Calu3 (cell line): ENCODE measurements around the gene CHST1. TPM values are rescaled to one million over a fixed set of nuclear protein-coding genes. Genes with fewer than 3 reads are reported as not detected.

ENCODE experiments used
- BruUV-seq: library from RNA; stranded (reverse); fragments of 400-500 nt; replicated peaks from 2 replicates; lab custom pipeline; 2021; lab: Mats Ljungman, UMichigan
- CTCF ChIA-PET: fragments of 300-600 bp; sonication (Branson Sonifier 250); formaldehyde crosslinking; loops from one replicate; lab custom pipeline; 2022; ENCODE audit warnings: antibody characterized with exemption; lab: Charles Lee
- DNase-seq: peaks from one replicate; pipeline ENCODE4 v3.0.0; 2022
- H3K27ac Mint-ChIP-seq: one replicate; pipeline ENCODE4 v1.8.0; 2022; ENCODE audit warnings: mixed read lengths; ENCODE audit not compliant: unreplicated experiment
- H3K27me3 Mint-ChIP-seq: one replicate; pipeline ENCODE4 v1.8.0; 2022; ENCODE audit warnings: mixed read lengths; ENCODE audit not compliant: unreplicated experiment
- H3K36me3 Mint-ChIP-seq: one replicate; pipeline ENCODE4 v1.8.0; 2022; ENCODE audit warnings: mild to moderate bottlenecking, moderate library complexity, mixed read lengths; ENCODE audit not compliant: insufficient read depth, unreplicated experiment
- H3K4me1 Mint-ChIP-seq: one replicate; pipeline ENCODE4 v1.8.0; 2022; ENCODE audit warnings: mild to moderate bottlenecking, low read depth, mixed read lengths; ENCODE audit not compliant: unreplicated experiment
- H3K4me3 Mint-ChIP-seq: one replicate; pipeline ENCODE4 v1.8.0; 2022; ENCODE audit warnings: mild to moderate bottlenecking, low read depth, moderate library complexity, mixed read lengths; ENCODE audit not compliant: unreplicated experiment
- H3K9me3 Mint-ChIP-seq: one replicate; pipeline ENCODE4 v1.8.0; 2022; ENCODE audit warnings: low read depth, mixed read lengths; ENCODE audit not compliant: unreplicated experiment
- CTCF ChIP-seq: fragments of 200-600 bp; IDR thresholded peaks from one replicate; pipeline ENCODE4 v1.8.0; 2022; ENCODE audit warnings: antibody characterized with exemption; ENCODE audit not compliant: unreplicated experiment
- intact Hi-C: fragments of 100-400 bp; cut with micrococcal nuclease; formaldehyde crosslinking; loops from one replicate; pipeline ENCODE4 v1.10.0; 2022; ENCODE audit not compliant: unreplicated experiment
- microRNA-seq: library from miRNA; unstranded; fragments of <30 nt; microRNA quantifications from one replicate; pipeline ENCODE4 v1.2.0, GENCODE V29; 2022
- total RNA-seq: library from RNA; stranded (reverse); gene quantifications from 2 replicates; pipeline ENCODE4 v1.2.3, GENCODE V29; 2022

The CHST1 gene
- total RNA-seq, 1 experiment from 2014 or later, result not detected

- no peaks in the 10 kb centered on the region for H3K4me1 Mint-ChIP-seq
- H3K9me3 Mint-ChIP-seq, result no peaks in the 10 kb centered on the region
- BruUV-seq, result no TSS peak
- DNase-seq, result no peak
- CTCF ChIA-PET, result no interaction called here
- peaks cover 96% of the 10 kb centered on the region for H3K27me3 Mint-ChIP-seq
- no peak overlapping the region for H3K27ac Mint-ChIP-seq
- no peaks in the 10 kb centered on the region for H3K36me3 Mint-ChIP-seq
- TF ChIP-seq CTCF, result no peak
- intact Hi-C loops, result no loop called here
- no peak overlapping the region for H3K4me3 Mint-ChIP-seq
Measured at GRCh38 chr11:45603946-45604682, 61.3 kb downstream of the CHST1 start.

- no TSS peak for BruUV-seq
- Mint-ChIP-seq H3K4me3 (no peak overlapping the region), H3K9me3 (no peaks in the 10 kb centered on the region), H3K36me3 (no peaks in the 10 kb centered on the region), H3K27ac (no peak overlapping the region), H3K27me3 (peaks cover 100% of the 10 kb centered on the region), H3K4me1 (no peaks in the 10 kb centered on the region)
- DNase-seq, result no peak
- CTCF ChIA-PET, result interaction anchor here (0.7 to 0.9 kb wide), 2 partner anchors 9 to 22 kb away, joined by 3 to 4 read pairs; no protein-coding TSS in a partner anchor
- intact Hi-C loops, result no loop called here
- TF ChIP-seq CTCF, result no peak
Measured at GRCh38 chr11:45599161-45599943, 66.1 kb downstream of the CHST1 start.

Small RNA genes within 50 kb of the gene (microRNA-seq; reads per million reads assigned to microRNA genes)
- gene MIR7154, result not detected

Other genes starting within 250 kb of the CHST1 start
- 18.1 and 20.5 TPM in 2 replicates for gene SLC35C1, start 139.5 kb upstream of the CHST1 start, total RNA-seq
- gene CRY2, start 181.9 kb upstream of the CHST1 start, total RNA-seq, result 14.9 and 16.1 TPM in 2 replicates
- 4.1 and 4.9 TPM in 2 replicates for gene MAPK8IP1, start 220.0 kb upstream of the CHST1 start, total RNA-seq
- gene FREY1, start 241.6 kb upstream of the CHST1 start, total RNA-seq, result 0.99 and 2.1 TPM in 2 replicates